DLD1 (cell line): ENCODE measurements around the gene MSRB1.

Source experiments
- in situ Hi-C: cut with HindIII; loops from 2 replicates; pipeline ENCODE4 v1.10.0; 2017; ENCODE audit warnings: low sequenced_read_pairs

The MSRB1 gene

GRCh38 chr16:1942810-1943726, at the start of gene MSRB1:
Gene MSRB1, minus strand, starts transcription at chr16:1943199. Its CDS starts 43 bp downstream, at chr16:1943156.
- in situ Hi-C loops: no loop called here

- in situ Hi-C loops: no loop called here
Measured at GRCh38 chr16:1991948-1992703, 49.1 kb upstream of the MSRB1 start.

- in situ Hi-C loops: no loop called here
Measured at GRCh38 chr16:1991588-1991947, 48.6 kb upstream of the MSRB1 start.

GRCh38 chr16:1991135-1991551, 48.1 kb upstream of the MSRB1 start:
- in situ Hi-C loops: no loop called here

- in situ Hi-C loops: no loop called here
Measured at GRCh38 chr16:1990351-1991134, 47.5 kb upstream of the MSRB1 start.

- in situ Hi-C loops: no loop called here
Measured at GRCh38 chr16:1990101-1990350, 47.0 kb upstream of the MSRB1 start.

GRCh38 chr16:1989209-1990100, 46.5 kb upstream of the MSRB1 start, which contains the start of gene SYNGR3:
Gene SYNGR3, plus strand, starts transcription at chr16:1989970. Its CDS starts 133 bp downstream, at chr16:1990103.
- in situ Hi-C loops: no loop called here

GRCh38 chr16:1987198-1987597, 44.2 kb upstream of the MSRB1 start:
- in situ Hi-C loops: no loop called here

- in situ Hi-C loops: no loop called here
Measured at GRCh38 chr16:1985466-1986150, 42.6 kb upstream of the MSRB1 start.

- in situ Hi-C loops: no loop called here
Measured at GRCh38 chr16:1984347-1985225, 41.6 kb upstream of the MSRB1 start.

- in situ Hi-C loops: no loop called here
Measured at GRCh38 chr16:1983544-1984346, 40.7 kb upstream of the MSRB1 start, which contains the start of gene GFER. Gene GFER, plus strand, starts transcription at chr16:1984193. Its CDS starts 26 bp downstream, at chr16:1984219.

GRCh38 chr16:1982991-1983543, 40.1 kb upstream of the MSRB1 start:
- in situ Hi-C loops: no loop called here

GRCh38 chr16:1982013-1982433, 39.0 kb upstream of the MSRB1 start:
- in situ Hi-C loops: no loop called here

GRCh38 chr16:1981398-1981836, 38.4 kb upstream of the MSRB1 start, which contains the start of gene NOXO1:
Gene NOXO1, minus strand, starts transcription at chr16:1981469. Its CDS starts 290 bp downstream, at chr16:1981179.
- in situ Hi-C loops: no loop called here

- in situ Hi-C loops: no loop called here
Measured at GRCh38 chr16:1980770-1981087, 37.7 kb upstream of the MSRB1 start.

- in situ Hi-C loops: no loop called here
Measured at GRCh38 chr16:1980030-1980769, 37.2 kb upstream of the MSRB1 start.
